ENCODE results near the gene VTI1A. TPM values are rescaled to one million over a fixed set of nuclear protein-coding genes. Genes with fewer than 3 reads are reported as not detected.

VTI1A gene
- total RNA-seq, 6 donors from 2014 or later = 29.5 to 247 (median 43.0) TPM

- Histone ChIP-seq H3K27ac (no peak overlapping the region), H3K4me1 (no peaks in the 10 kb centered on the region), H3K36me3 (no peaks in the 10 kb centered on the region), H3K4me3 (no peak overlapping the region), H3K27me3 (no peaks in the 10 kb centered on the region), H3K9me3 (no peaks in the 10 kb centered on the region)
- no peak for ATAC-seq (ENCODE audit: low FRiP score in 2 of 2)
- DNase-seq = no peak
- TF ChIP-seq POLR2AphosphoS5 (IDR thresholded peaks at IDR 0.05) (no peak), EP300 (IDR thresholded peaks at IDR 0.05) (no peak), CTCF (IDR thresholded peaks at IDR 0.05) (no peak), POLR2A (IDR thresholded peaks at IDR 0.05) (no peak)
- WGBS, 2 donors = 98 to 100% methylated on average over 1 of the region's 1 CpG
Measured at GRCh38 chr10:112579578-112579977, 132.6 kb downstream of the VTI1A start.

GRCh38 chr10:112580267-112580666, 133.3 kb downstream of the VTI1A start:
- ATAC-seq (ENCODE audit: low FRiP score in 2 of 2) (no peak), DNase-seq (no peak)
- TF ChIP-seq POLR2A (IDR thresholded peaks at IDR 0.05) = no peak
- no peak for TF ChIP-seq EP300 (IDR thresholded peaks at IDR 0.05)
- no peak for TF ChIP-seq POLR2AphosphoS5 (IDR thresholded peaks at IDR 0.05)
- no peak for TF ChIP-seq CTCF (IDR thresholded peaks at IDR 0.05)
- Histone ChIP-seq H3K4me3 (no peak overlapping the region), H3K27me3 (no peaks in the 10 kb centered on the region), H3K27ac (no peak overlapping the region), H3K36me3 (no peaks in the 10 kb centered on the region), H3K9me3 (no peaks in the 10 kb centered on the region), H3K4me1 (no peaks in the 10 kb centered on the region)
- 92 to 93% methylated on average over 2 of the region's 2 CpGs for WGBS, 2 donors

GRCh38 chr10:112581921-112582320, 134.9 kb downstream of the VTI1A start:
- H3K4me3 ChIP-seq = no peak overlapping the region
- WGBS, 2 donors = 84 to 89% methylated on average over 4 of the region's 4 CpGs
- no peaks in the 10 kb centered on the region for H3K4me1 ChIP-seq
- ATAC-seq (ENCODE audit: low FRiP score in 2 of 2) = no peak
- TF ChIP-seq CTCF (IDR thresholded peaks at IDR 0.05) = no peak
- DNase-seq = no peak
- H3K36me3 ChIP-seq = no peaks in the 10 kb centered on the region
- H3K9me3 ChIP-seq = no peaks in the 10 kb centered on the region
- no peak overlapping the region for H3K27ac ChIP-seq
- no peaks in the 10 kb centered on the region for H3K27me3 ChIP-seq

GRCh38 chr10:112583236-112583939, 136.4 kb downstream of the VTI1A start:
- DNase-seq (no peak), ATAC-seq (ENCODE audit: low FRiP score in 2 of 2) (no peak)
- no peaks in the 10 kb centered on the region for H3K9me3 ChIP-seq
- H3K27ac ChIP-seq = no peak overlapping the region
- WGBS, 2 donors = 93 to 95% methylated on average over 9 of the region's 9 CpGs
- no peak overlapping the region for H3K4me3 ChIP-seq
- H3K36me3 ChIP-seq = no peaks in the 10 kb centered on the region
- TF ChIP-seq EP300 (IDR thresholded peaks at IDR 0.05) = no peak
- TF ChIP-seq POLR2AphosphoS5 (IDR thresholded peaks at IDR 0.05) = no peak
- TF ChIP-seq CTCF (IDR thresholded peaks at IDR 0.05) = no peak
- TF ChIP-seq POLR2A (IDR thresholded peaks at IDR 0.05) = no peak
- H3K27me3 ChIP-seq = no peaks in the 10 kb centered on the region
- no peaks in the 10 kb centered on the region for H3K4me1 ChIP-seq

- no peaks in the 10 kb centered on the region for H3K27me3 ChIP-seq
- H3K9me3 ChIP-seq = no peaks in the 10 kb centered on the region
- no peaks in the 10 kb centered on the region for H3K4me1 ChIP-seq
- no peak for DNase-seq
- H3K4me3 ChIP-seq = no peak overlapping the region
- ATAC-seq (ENCODE audit: low FRiP score in 2 of 2) = no peak
- no peak overlapping the region for H3K27ac ChIP-seq
- no peaks in the 10 kb centered on the region for H3K36me3 ChIP-seq
- no peak for TF ChIP-seq POLR2AphosphoS5 (IDR thresholded peaks at IDR 0.05)
- no peak for TF ChIP-seq POLR2A (IDR thresholded peaks at IDR 0.05)
- TF ChIP-seq CTCF (IDR thresholded peaks at IDR 0.05) = no peak
- TF ChIP-seq EP300 (IDR thresholded peaks at IDR 0.05) = no peak
- 94 to 98% methylated on average over 6 of the region's 6 CpGs for WGBS, 2 donors
Measured at GRCh38 chr10:112584276-112584675, 137.3 kb downstream of the VTI1A start.

All from upper lobe of left lung (tissue), 6 donors.